Measurements from ENCODE around the gene FAM151B.
"Not testable (repeated sequence)": the region's sequence is repeated elsewhere in the genome, so short reads cannot be mapped to it uniquely, and the experiment has no call there.

FAM151B gene

GRCh38 chr5:80504833-80505232, 16.9 kb downstream of the FAM151B start:
- DNase-seq (ENCODE audit: low spot score), result no peak

GRCh38 chr5:80507663-80508062, 19.8 kb downstream of the FAM151B start:
- no peak for DNase-seq (ENCODE audit: low spot score)

GRCh38 chr5:80508844-80509243, 20.9 kb downstream of the FAM151B start:
- DNase-seq (ENCODE audit: low spot score), result no peak

DNA sequence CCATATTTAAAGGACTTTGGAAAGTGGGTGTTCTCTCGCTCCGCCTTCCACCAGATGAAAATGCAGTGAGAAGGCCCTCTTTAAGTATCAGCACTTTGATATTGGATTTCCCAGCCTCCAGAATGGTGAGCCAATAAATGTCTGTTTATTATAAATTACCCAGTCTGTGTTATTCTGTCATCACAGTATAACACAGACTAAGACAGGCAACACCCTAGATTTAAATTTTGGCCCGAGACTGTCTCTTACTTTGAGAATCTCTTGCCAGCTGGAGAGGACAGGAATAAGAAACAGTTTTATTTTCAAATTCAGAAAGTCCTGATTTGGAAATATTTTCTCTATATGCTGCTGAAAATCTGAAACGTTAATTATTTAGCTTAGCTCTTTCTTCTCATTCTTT, 21.5 kb downstream of the FAM151B start:
- DNase-seq (ENCODE audit: low spot score), result no peak

GRCh38 chr5:80516826-80517225, 28.9 kb downstream of the FAM151B start:
- DNase-seq (ENCODE audit: low spot score), result peak; percentile 67

GRCh38 chr5:80540691-80541090, 52.8 kb downstream of the FAM151B start:
- DNase-seq (ENCODE audit: low spot score), result no peak

DNA sequence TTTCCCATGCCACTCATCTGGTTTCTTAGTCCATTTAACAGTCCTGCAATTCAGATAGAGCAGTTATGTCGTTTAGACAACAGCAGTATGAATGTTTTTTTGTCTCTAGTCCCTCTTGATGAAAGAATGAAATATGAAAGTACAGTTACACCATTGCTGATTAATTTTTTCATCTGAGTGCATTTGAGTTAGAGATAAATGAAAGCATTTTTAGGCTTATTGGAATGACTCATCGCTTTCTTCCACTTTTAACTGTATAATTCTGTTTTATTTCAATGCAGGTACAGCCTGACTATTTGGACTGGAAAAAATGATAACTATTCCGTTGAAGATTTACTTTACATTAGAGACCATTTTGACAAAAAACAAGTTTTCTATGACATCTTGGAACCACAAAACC, 53.5 kb downstream of the FAM151B start:
- DNase-seq (ENCODE audit: low spot score), result no peak

DNA sequence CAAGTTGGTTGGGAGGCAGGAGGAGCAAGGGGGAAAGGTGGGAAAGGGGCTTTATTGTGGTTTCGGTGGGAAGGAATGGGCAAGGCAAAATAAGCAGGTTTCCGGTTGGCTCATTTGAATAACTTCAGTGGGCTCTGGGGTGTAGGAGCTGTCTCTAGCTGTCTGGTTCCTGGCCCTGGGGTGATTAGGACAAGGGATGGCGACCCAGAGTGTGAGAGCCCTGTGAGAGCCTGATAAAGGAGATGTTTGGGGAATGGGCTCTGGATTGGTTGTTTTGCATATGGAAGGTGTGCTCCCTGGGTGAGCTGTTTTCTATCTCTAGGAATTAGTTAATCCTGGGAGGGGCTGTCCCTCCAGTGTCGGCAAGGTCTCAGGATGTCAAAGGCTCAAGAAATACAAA, 66.7 kb downstream of the FAM151B start:
- no peak for DNase-seq (ENCODE audit: low spot score)

GRCh38 chr5:80555099-80555498, 67.2 kb downstream of the FAM151B start:
- no peak for DNase-seq (ENCODE audit: low spot score)

DNA sequence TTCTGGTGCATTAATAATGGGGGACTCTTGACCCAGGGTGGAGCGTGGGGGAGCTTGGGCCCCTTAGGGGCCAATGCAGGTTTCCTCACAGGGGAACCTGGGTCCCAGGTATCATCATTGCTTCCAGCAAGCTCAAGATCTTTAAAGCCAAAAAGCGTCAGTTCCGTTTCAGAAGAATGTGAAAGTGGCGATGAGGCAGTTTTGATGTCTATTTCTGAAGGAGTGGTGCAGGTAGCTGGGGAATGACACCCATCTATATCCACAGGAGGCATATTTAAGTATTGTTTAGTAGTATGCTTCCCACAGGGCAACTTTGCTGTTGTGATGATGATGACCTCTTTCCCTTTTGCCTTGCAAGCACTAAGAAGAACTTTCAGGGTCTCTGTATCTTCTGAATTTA, 71.3 kb downstream of the FAM151B start:
- no peak for DNase-seq (ENCODE audit: low spot score)

DNA sequence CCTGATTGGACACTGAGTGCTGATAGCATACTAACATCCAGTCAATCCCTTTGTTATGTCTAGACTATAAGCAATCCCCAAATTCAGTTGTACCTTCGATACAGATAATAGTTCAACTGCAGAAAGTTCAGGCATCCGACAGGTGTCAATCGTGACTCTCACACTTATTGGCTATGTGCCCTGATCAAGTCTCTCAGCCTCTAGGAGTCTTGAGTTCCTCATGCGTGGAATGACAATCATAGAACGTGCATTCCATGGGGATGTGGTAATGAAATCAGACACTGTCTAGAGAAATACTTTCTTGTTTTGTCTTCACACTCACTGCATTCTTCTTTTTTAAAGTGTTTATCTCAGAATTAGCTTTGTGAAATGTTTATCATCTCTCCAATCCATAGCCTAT, 77.4 kb downstream of the FAM151B start:
- DNase-seq (ENCODE audit: low spot score), result no peak

DNA sequence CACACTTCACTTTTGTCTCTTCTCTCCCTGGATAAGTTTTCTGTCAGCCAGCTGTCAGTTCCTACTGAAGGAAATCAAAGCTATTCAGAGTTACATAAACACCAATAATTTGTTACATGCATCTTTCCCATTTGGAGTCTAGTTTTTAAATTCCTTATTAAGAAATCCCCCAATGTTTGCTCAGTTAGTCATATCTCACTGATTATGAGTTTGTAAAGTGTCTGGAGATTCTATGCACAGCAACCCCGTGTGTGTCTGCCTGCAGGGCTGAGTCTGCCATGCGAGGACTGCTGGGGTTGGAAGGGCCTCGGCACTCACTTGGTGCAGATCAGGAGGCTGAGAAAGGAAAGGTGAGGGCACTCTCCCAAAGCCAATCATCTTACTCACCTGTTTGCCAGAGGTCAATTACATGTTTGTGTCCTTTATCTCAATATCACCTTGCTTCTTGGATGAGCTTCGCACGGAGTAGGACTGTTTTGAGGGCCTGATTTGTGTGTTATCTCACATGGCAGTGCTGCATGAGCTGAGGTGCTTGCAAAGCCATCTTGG, 78.9 kb downstream of the FAM151B start:
- no peak for DNase-seq (ENCODE audit: low spot score)

GRCh38 chr5:80568251-80568650, 80.4 kb downstream of the FAM151B start:
- no peak for DNase-seq (ENCODE audit: low spot score)

- no peak for DNase-seq (ENCODE audit: low spot score)
These were observed 81.4 kb downstream of the FAM151B start for GRCh38 chr5:80569086-80569960.

DNA sequence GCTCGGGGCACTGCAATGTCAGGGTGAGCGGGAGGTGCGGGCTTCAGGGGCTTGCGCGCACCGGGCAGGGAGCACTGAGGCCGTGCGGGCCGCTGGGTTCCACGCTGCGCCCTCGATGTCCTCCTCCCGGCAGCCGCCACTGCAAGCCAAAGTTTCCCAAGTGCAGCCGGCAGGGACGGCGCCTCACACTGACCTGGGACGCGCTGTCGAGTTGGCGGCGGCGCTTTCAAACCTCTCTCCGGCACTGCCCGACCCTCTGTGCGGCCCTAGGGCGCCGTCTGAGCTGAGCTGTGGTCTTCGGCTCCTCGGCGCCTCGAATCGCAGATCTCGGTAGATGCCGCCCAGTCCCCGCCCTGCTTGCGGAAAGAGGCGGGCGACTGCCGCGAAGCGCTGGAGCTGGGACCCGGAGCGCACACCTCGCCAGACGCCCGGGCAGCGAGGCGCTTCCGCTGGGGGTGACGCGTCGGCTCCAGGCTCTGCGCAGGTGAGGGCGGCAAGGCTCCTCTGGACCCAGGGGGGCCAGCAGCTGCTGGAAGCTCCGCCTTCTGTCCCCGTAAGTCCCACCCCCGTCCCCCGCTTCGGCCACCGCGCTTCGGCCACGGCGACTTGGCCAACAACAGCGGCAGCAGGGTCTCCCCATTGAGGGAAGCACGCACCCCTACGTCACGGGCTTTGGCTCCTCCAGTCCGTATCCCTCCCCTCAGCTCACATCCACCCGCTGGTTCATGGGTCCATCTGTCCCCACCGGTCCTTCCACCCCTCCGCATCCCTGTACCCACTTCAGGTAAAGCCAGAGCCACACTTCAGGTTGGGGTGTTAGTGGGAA, 82.3 kb downstream of the FAM151B start, which contains the start of gene ANKRD34B:
Gene ANKRD34B (minus strand): TSS at position 320 of the 826 bp plus-strand sequence. CDS start 10,261 bp downstream, outside the sequence.
- DNase-seq (ENCODE audit: low spot score), result peak; percentile 13

GRCh38 chr5:80573062-80573461, 85.2 kb downstream of the FAM151B start:
- DNase-seq (ENCODE audit: low spot score), result no peak

GRCh38 chr5:80576383-80576782, 88.5 kb downstream of the FAM151B start:
- no peak for DNase-seq (ENCODE audit: low spot score)

DNA sequence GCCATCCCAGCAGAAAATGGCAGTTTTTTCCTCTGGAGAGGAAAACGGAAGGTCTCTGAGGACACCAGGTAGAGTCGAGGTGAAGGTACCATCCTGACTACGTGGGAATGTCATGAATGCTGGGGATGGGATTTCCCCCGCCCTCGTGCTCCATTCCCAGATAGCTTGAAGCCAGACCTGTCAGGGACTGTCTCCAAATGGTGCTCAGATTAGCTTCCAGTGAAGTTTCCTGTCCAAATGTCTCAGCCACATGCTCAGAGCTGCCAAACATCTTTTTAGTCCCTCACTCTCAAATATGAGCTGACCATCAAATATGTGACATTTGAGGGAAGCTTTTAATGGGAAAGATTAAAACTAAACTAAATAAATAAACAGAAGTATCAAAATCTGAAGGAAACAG, 89.8 kb downstream of the FAM151B start:
- no peak for DNase-seq (ENCODE audit: low spot score)

DNA sequence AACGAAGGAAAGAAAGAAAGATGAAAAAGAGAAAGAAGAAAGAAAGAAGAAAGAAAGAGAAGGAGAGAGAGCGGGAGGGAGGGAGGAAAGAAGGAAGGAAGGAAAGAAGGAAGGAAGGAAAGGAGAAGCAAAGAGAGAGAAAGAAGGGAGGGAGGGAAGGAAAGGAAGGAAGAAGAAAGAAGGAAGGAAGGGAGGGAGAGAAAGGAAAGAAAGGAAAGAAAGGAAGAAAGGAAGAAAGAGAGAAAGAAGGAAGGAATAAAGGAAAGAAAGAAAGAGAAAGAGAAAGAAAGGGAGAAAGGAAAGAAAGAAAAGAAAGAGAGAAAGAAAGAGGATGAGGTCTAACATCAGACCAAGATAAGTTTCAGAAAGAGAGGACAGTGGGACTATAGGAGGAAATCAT, 91.2 kb downstream of the FAM151B start:
- DNase-seq (ENCODE audit: low spot score), result no peak

DNA sequence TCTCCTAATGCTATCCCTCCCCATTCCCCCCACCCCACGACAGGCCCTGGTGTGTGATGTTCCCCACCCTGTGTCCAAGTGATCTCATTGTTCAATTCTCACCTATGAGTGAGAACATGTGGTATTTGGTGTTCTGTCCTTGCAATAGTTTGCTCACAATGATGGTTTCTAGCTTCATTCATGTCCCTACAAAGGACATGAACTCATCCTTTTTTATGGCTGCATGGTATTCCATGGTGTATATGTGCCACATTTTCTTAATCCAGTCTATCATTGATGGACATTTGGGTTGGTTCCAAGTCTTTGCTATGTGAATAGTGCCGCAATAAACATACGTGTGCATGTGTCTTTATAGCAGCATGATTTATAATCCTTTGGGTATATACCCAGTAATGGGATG, 92.4 kb downstream of the FAM151B start:
- not testable (repeated sequence) for DNase-seq (ENCODE audit: low spot score)

DNA sequence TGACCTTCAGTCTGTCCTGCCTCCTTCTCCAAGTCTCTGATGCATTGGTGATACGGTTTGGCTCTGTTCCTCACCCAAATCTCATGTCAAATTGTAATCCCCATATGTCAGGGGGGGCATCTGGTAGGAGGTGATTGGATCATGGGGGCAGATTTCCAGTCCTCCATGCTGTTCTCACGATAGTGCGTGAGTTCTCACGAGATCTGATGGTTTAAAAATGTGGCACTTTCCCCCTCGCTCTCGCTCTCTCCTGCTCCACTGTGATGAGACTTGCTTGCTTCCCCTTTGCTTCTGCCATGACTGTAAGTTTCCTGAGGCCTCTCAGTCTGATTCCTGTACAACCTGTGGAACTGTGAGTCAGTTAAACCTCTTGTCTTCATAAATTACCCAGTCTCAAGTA, 96.9 kb downstream of the FAM151B start:
- no peak for DNase-seq (ENCODE audit: low spot score)

DNA sequence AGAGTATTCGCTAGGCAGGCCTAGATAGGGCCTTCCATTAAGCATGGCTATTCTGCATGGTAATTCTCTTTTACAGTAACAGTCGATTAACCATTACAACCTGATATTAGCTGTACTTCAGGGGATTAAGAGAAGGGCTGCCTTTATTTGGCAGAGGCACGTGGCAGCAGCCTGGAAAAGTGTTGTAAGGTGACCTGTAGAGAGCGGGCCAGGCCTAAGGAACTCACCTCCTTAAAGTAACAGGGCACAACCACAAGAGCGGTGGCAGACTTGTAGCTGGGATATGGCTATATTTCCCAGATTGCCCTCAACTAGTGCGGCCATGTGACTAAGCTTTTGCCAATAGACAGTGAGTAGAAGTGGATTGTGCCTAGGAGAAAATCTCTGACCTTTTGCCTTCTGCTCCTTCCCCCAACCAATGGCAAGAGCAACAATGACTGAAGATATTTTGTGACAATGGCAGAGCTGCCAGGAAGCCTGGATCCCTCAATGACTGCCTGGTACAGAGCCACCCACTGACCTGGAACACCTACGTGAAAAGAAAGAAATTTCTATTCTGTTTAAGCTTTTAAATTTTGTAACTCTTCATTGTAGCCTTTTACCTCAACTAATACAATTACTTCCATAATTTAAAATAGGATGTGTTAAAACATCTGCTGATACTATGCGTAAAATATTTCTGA, 101.1 kb downstream of the FAM151B start:
- DNase-seq (ENCODE audit: low spot score), result no peak
